Retinal pigment epithelial cell (primary cell): Measurements from ENCODE around the gene GP9.

Source experiments
- DNase-seq: peaks from one replicate; pipeline ENCODE4 v3.0.0-alpha.2; 2010; ENCODE audit warnings: low read depth
- H3K4me3 ChIP-seq: 2 replicates; pipeline ENCODE4 v1.5.1; 2011; ENCODE audit warnings: mild to moderate bottlenecking, low read length, control low read depth, moderate library complexity
- CTCF ChIP-seq: conservative IDR thresholded peaks from 2 replicates; pipeline ENCODE4 v1.5.1; 2011; ENCODE audit warnings: low read depth, low read length, control low read depth, inconsistent platforms

Gene GP9

GRCh38 chr3:129058441-129059200 lies 2.0 kb upstream of the GP9 start:
- no peak overlapping the region for H3K4me3 ChIP-seq
- no peak for DNase-seq
- no peak for TF ChIP-seq CTCF

GRCh38 chr3:129059311-129059958 lies 1.1 kb upstream of the GP9 start:
- no peak for TF ChIP-seq CTCF
- DNase-seq = no peak
- H3K4me3 ChIP-seq = no peak overlapping the region

- H3K4me3 ChIP-seq = no peak overlapping the region
- TF ChIP-seq CTCF = no peak
- DNase-seq = no peak
Observed at GRCh38 chr3:129061023-129061887, 676 bp downstream of the GP9 start.

- H3K4me3 ChIP-seq = no peak overlapping the region
- TF ChIP-seq CTCF = no peak
- DNase-seq = no peak
Observed at GRCh38 chr3:129061888-129062834, 1.6 kb downstream of the GP9 start.

- no peak for TF ChIP-seq CTCF
- no peak for DNase-seq
- no peak overlapping the region for H3K4me3 ChIP-seq
Observed at GRCh38 chr3:129063091-129063640, 2.6 kb downstream of the GP9 start.

- TF ChIP-seq CTCF = no peak
- no peak overlapping the region for H3K4me3 ChIP-seq
- DNase-seq = no peak
Observed at GRCh38 chr3:129063841-129064482, 3.4 kb downstream of the GP9 start.
